Stimulated activated CD4-positive, alpha-beta T cell treated with anti-CD3 and anti-CD28 coated beads, Interleukin-15, amount 100 ng/mL, for 48 hours (primary cell): ENCODE measurements around the gene CDKN2A.

Source experiments
- DNase-seq, 2 donors: peaks; one replicate each; pipeline ENCODE4 v3.0.0-alpha.2; 2020; ENCODE audit warnings: low read depth in 2 of 2

CDKN2A gene

DNA sequence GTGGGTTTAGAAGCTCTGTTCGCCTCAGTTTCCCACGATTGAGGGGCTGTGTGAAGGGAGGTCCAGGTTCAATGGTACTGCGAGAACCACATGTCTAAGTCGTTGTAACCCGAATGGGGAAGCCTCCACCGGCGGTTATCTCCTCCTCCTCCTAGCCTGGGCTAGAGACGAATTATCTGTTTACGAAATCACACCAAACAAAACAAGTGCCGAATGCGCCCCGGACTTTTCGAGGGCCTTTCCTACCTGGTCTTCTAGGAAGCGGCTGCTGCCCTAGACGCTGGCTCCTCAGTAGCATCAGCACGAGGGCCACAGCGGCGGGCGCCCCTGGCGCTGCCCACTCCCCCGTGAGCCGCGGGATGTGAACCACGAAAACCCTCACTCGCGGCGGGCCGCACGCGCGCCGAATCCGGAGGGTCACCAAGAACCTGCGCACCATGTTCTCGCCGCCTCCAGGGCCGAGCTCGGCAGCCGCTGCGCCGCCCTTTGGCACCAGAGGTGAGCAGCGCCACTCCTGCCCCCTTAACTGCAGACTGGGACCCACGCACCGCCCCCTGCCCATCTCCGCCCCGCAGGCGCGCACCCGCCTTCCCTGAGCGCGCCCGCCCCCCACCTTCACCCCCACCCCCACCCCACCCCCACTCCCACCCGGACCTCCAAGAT is at the start of gene CDKN2A:
Gene CDKN2A (minus strand): TSS at position 500 of the 663 bp plus-strand sequence.
- DNase-seq: no peak

DNA sequence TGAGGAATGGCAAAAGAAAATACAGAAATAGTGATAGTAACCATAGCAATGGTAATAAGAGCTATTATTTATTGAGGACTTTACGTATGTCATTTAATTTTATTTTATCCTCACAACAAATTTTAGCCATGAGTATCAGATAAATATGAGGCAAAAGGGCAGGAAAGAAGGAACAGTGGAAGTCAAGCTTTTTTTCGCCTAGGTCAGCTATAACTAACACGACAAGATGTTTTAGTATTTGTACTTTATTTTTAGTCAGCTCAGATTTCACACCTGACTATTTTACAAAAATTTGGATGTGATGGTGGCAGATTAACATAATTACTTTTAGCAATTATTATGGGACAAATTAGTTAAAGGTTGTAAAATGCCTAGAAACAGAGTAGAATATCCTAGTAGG is 49.7 kb upstream of the CDKN2A start:
- DNase-seq: no peak

DNA sequence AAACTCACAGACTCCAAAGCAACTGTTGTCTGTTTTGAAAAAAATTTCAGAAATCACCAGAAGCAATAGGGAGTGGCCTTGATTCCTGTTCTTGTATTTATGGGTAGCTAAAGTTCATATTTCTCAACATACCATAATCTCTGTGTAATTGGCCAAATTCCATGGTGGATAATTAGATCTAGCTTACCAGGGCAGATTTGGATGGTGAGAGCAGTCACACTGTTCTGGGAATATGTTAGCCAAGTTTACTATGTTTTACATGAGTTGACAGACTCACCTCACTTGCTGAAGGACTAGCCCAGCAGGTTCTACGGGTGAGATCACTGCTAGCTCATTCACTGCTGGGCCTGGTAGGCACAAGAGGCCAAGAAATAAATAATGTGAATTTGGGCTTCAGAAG is 47.6 kb upstream of the CDKN2A start:
- DNase-seq: no peak

DNA sequence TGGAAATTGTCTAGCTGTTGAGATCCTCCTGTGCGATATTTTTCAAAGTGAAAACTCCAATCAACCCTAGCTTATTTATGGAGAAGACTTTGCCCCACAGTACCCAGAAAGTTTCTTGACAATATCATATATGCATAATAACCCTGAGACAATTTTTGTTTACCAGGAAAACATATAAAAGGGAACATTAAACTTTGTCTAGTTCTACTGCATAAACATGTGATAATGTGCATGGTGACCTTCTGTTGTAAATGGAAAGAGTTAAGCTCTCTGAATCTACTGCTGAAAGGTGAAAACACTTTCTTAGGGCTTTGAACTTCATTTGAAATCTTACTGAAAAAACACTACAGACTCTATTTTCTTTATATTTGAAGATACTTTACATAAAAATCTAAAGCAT is 47.2 kb upstream of the CDKN2A start:
- DNase-seq: no peak

DNA sequence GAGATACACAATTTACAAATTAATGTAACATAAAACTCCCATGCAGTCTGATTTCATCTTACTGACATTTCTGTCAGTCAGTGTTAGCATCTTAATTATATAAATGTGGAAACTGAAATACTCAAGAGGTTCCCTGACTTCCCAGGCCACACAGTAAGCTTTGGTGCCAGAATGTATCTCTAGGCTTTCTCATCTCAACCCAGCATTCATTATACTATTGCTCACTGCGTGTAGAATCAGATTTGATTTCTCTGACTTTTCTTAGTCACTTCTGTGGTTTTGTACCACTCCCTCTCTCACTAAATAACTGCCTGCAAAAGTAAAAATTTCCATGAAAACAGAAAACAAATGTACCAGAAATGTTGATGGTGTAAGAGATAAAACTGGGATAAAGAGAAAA is 46.6 kb upstream of the CDKN2A start:
- no peak for DNase-seq

DNA sequence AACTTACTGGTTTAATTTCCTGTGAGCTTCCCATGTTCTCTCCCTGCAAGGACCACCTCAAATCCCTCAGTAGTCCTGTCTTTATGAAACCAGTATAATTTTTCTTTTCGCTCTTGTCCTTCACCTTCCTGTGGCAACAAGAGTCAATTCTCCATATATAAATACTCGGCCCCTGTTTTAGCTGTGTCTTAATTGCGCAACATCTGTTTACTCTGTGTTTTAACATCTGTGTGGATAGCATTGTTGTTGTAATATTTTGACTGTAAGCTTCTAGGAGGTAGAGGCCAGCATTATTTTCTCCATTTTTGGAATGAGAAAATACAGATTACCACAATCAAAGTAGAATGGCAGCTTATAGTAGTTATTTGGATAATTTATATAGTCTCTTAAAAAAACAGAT is 45.1 kb upstream of the CDKN2A start:
- no peak for DNase-seq

DNA sequence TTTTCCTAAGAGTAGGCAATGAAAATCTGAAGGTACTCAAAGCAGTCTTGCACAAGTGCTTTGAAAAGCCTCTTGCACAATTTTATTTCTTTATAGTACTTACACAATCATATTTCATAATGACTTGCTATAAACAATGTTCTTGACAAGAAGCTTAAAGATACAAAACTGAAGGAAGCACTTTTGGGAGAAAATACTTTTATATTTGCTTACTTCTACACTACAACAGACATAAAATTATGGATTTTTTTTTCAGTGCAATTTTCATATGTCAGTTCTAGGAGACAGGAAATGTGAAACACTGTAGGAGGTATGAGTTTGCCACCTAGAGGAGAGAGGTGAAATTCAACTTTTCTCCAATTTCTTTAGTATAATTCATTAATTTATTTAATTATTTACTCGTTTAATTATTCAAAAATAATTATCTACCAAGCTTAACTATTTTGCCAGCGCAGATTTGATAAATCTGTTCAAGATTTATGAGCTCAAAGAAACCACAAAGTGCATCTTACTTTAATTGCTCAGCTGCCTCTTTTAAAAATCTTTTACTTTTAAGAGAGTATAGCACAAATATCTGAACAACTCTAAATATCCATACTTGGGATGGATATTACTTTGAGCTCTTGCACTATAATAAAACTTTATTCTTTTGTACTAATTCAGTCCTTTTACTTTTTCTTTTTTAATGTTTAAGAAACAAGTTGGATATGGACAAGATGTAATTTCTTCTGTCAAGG is 43.9 kb upstream of the CDKN2A start:
- no peak for DNase-seq

DNA sequence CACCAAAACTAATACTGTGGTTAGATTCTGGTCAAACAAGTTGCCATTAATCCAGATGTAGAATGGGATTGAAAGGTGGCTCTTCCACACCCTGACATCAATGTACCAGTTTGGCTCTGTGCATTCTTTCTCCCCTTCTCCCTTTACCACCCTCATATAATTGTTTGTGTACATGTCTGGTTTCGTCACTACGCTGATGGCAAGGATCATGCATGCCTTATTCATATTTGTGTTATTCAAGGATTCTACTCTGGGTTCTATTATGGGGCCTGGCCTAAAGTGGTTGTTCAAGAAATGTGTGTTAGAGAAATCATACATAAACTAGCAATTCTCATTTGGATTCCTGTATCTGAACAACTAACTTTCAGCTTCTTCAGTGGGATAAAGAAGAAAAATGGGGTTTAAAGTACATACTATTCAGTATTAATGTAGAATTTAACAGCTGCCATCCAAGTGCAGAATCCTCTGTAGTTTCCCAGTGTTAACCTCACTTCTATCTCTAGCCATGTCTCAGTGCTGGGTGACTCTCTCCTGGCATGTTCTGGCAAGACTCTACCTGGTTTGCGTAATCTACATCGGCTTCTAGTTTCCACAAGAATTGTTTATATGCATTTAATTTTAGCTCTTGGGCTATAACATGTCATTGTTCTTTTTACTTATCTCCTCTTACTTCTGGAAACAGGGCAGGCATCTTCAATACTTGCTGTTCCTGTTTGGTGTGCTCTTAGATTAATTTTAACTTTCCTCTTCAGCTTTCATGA is 42.9 kb upstream of the CDKN2A start:
- DNase-seq: no peak

DNA sequence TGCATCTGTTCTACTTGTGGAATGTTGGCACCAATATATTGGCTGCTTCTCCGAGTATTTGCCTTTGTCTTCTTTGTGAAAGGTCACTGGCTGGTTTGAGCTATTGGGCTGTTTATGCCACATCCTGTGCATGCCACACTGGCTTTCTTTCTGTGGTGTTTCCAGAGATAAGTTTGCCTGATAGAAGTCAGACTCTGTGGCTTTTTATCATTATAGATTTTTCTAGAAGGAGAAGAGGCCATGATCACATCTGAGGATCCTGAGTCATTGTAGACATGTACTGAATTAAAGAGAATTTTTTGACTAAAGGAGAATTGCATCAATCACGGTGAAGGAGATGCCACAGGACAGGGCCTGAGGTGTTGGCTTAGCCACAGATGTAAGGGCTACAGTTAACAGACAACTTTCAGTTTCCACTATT is 41.4 kb upstream of the CDKN2A start:
- no peak for DNase-seq

DNA sequence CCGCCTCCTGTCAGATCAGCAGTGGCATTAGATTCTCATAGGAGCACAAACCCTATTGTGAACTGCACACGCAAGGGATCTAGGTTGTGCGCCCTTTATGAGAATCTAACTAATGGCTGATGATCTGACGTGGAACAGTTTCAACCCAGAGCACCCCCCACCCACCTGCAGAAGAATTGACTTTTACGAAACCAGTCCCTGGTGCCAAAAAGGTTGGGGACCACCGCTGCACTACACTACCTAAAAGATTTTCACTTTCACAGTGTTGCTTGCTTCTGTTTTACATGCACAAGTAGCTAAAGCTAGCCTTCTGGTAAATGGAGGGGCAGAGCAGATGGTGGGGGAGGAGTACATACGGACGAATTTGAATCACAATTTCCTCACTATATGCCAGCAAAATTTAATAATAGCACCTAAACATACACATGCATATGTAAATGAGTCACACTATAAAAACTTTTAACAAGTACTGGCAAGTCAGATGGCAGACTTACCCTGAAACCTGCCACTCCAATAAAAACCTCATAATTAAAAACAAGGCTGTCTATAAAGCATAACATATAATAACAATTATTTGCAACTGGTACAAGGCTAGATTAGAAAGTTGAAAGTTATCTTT is 38.9 kb upstream of the CDKN2A start:
- no peak for DNase-seq

DNA sequence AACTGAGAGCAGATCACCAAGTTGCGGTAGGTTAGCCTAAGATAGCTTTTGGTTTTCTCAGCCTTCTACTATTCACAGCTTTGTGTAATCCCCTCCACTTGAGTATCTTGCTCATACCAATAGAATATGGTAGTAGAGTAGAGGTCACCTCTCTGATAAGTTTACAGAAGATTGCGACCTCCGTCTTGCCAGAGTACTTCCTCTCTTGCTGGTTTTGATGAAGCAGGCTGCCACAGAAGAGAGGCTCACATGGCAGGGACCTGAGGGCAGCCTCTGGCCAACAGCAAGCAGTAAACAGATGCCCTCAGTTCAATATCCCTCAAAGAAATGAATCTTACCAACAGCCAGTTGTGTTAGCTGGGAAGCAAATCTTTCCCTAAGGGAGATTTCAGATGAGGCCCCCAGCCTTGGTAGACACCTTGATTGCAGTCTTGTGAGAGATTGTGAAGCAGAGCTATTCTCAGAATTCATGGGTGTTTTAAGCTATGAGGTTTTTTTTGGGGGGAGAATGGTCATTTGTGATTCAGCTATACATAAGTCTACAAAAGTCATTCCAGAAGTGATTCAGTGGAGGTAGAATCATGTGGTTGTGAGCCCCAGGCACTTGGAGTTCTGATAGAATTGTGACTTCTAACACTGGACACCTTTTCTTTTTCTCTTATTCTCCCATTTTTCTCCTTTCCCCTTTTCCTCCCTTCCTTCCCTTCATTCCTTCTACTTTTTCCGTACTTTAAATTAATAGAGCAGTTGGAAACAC is 37.6 kb upstream of the CDKN2A start:
- no peak for DNase-seq

DNA sequence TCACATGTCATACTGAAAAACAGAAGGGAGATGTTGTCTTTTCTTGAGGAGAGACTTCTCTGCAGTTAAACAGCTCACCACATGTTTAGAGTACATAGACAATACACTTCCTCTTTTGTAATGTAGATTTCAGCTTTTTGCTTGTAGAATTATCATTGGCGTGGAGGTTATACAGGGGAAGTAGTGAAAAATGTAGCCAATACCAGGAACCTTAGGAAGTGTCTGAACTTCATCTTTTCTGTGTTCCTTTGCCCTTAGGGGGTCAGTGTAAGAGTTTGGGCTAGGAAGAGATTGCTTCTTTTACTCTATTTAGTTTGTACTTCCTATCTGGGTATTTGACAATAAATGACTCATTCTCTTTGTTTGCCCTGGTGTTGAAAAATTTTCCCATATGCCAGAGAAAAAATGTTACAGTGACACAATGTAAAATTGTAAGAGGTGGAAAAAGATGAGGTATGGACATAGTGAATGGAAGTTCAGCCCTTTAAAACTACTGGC is 36.0 kb upstream of the CDKN2A start:
- no peak for DNase-seq

DNA sequence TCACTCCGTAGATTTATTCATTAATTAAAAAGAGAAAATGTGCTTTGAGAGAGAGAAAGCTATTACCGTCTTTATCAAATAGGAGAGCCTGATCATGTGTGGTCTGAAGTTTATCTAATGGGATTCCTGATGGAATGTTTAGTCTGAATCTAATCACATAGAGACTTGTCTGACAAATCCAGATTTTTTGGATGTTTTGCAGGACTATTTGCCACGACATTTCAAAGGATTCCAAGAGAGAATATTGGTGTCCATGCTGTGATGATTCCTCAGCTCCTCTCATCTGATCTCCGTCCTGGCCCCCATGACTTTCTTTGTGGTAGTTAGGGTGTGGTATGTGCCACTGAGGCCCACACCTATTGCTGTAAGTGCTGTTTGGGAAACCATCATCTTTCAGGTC is 35.0 kb upstream of the CDKN2A start:
- DNase-seq: no peak

DNA sequence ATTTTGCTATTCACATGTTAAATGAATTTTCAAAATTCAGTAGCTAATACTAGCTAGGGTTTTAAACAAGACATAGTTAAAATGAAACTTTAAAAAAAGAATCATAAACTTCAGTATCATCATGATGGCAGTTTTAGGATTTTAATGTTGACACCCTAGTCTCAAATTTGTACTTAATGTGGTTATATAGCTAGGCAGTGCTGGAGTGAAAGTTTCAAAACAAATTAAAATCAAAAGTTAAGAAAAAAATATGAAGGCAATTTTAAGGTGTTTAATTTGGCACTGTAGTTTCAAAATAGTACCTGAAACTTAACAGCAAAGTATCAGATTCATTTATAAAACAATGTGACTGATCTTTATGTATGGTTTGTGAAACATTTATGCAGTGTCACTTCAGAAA is 34.2 kb upstream of the CDKN2A start:
- no peak for DNase-seq

DNA sequence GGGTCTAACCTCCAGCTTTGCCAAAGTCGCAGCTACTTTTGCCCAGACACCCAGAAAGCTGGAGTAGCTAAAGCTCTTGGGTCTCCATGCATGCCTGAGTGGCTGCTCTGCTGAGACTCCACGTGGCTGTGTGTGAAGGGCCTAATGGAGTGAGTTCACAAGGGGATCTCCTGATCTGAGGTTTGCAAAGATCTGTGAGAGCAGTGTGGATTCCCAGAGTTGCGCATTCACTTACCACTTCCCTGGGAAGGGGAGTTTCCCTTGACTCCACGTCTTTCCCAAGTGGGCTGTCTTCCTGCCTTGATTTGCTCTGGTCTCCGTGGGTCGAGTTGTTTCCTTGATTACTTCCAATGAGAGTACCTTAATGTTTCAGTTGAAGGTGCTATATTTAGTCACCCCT is 32.5 kb upstream of the CDKN2A start:
- DNase-seq: no peak

DNA sequence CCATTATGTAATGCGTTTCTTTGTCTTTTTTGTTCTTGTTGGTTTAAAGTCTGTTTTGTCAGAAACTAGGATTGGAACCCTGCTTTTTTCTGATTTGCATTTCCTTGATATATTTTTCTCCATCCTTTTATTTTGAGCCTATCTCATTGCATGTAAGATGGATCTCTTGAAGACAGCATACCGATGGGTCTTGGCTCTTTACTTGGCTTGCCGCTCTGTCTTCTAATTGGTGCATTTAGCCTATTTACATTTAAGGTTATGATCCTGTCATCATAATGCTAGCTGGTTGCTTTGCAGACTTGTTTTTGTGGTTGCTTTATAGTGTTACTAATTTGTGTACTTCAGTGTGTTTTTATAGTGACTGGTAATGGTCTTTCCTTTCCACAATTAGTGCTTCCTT is 28.2 kb upstream of the CDKN2A start:
- DNase-seq: no peak

DNA sequence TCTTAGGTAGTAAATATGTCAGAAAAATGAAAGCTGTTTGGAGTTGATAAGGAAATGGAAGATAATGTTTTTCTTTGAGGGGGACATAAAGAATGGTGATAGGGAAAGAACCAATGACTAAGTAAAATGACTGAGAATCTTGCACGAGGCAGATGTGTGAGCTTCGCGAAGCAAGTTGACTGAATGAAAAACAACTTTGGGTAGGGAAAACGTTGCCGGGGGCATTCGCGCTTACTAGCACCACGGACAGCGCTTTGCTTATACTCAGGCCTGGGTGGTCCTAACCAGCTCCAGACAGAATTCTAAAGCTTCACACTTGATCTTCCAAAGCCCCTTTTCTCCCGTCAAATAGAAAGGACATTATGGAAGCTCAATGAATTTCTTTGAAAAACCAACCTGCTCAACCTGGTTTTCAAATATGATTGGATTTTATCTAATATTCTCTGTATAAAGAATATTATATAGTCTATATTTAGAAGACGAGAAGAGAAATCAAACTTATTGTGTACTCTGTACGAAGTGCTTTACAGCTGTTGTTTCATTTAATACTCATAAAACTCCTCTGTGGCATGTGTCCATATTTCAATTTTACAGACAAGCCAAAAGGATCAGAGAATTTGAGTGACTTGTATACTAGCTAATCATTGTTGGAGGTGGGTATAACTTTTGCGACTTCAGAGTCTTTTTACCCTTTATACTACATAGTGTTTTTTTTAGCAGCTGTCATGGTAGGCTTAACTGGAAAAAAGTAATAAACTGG is 16.9 kb upstream of the CDKN2A start:
- no peak for DNase-seq

DNA sequence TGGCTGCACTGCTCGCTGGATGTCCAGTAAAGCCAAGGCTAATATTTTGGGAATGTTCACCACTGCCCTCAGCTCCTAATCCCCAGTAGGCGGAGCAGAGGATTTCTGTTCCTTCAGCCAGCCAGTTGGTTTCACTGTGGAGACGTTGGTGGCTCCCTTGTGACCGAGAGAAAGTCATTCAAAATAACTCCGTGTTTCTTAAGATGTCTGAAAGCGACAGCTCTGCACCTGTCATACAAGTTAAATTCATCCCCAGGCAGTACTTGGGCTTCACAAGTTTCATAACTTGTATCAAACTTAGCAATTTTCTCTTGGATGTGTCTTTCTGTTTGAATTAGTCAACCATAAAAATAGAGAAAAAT is 15.3 kb upstream of the CDKN2A start:
- DNase-seq: no peak

DNA sequence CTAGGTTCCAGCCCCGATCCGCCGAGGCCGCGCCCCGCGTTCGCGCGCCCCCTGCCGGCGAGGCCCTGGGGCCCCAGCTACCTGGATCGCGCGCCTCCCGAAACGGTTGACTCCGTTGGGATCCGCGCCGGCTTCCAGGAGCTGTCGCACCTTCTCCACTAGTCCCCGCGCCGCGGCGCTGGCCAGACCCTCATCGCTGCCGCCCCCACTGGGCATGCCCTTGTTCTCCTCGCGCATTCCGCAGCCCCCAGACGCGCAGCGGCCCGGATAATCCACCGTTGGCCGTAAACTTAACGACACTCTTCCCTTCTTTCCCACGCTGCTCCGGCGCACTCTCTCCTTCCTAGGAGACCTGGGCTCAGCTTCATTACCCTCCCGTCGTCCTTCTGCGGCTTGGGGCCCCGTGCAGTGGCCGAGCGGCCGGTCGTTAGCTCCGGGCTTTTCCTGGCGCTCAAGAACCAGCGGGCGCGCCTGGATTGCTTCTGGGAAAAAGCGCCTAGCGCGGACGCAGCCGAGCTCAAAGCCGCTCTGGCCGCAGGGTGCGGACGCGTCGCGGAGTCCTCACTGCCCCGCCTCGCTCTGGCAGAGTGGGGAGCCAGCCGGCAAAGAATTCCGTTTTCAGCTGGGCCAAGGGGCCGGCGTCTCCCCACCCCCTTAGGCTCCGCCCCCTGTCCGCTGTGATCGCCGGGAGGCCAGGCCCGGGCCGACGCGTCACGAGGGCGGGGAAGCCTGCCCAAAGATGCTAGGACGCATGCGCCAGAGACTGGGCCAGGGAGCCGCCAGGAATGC is 14.7 kb upstream of the CDKN2A start, which contains the start of gene CDKN2B:
Gene CDKN2B (minus strand): TSS at position 589 of the 789 bp plus-strand sequence. CDS start 352 bp downstream, at position 237.
- DNase-seq: peak in 1 of 2 donors; percentile 67

DNA sequence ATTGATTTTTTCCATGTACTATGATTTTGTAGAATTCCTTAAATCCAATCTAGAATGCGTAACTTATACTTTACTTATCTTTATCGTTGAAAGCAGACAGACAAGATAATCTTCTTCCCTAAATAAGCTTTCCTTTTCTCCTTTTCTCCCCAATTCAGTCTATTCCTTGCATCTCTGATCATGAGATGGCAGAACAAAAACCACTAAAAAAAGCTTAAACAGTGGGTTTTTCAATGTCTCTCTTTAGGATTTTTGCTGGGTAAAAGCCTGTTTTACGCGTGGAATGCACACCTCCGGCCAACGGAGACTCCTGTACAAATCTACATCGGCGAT is 14.2 kb upstream of the CDKN2A start:
- DNase-seq: no peak
